ENCODE results near the gene ZNF792.
"Not testable (repeated sequence)": the region's sequence is repeated elsewhere in the genome, so short reads cannot be mapped to it uniquely, and the experiment has no call there.

ZNF792 gene

GRCh38 chr19:34998777-34999497 lies 34.9 kb upstream of the ZNF792 start:
- no peak for DNase-seq

- not testable (repeated sequence) for DNase-seq
Measured at GRCh38 chr19:34998224-34998623, 34.2 kb upstream of the ZNF792 start.

- no peak for DNase-seq
Measured at GRCh38 chr19:34997071-34997617, 33.1 kb upstream of the ZNF792 start.

- no peak for DNase-seq
Measured at GRCh38 chr19:34995551-34995950, 31.5 kb upstream of the ZNF792 start.

- no peak for DNase-seq
Measured at GRCh38 chr19:34994643-34995541, 30.9 kb upstream of the ZNF792 start.

GRCh38 chr19:34994286-34994642 lies 30.2 kb upstream of the ZNF792 start:
- DNase-seq, result no peak

- DNase-seq, result not testable (repeated sequence)
Measured at GRCh38 chr19:34992582-34992981, 28.6 kb upstream of the ZNF792 start.

GRCh38 chr19:34991542-34992333 lies 27.7 kb upstream of the ZNF792 start:
- no peak for DNase-seq

GRCh38 chr19:34990578-34991192 lies 26.7 kb upstream of the ZNF792 start:
- peak; percentile 50 for DNase-seq

GRCh38 chr19:34989298-34989697 lies 25.3 kb upstream of the ZNF792 start:
- no peak for DNase-seq

- DNase-seq, result no peak
Measured at GRCh38 chr19:34988119-34988518, 24.1 kb upstream of the ZNF792 start.

GRCh38 chr19:34985249-34986022 lies 21.4 kb upstream of the ZNF792 start:
- no peak for DNase-seq

GRCh38 chr19:34984287-34984686 lies 20.3 kb upstream of the ZNF792 start:
- no peak for DNase-seq

- no peak for DNase-seq
Measured at GRCh38 chr19:34983786-34984185, 19.8 kb upstream of the ZNF792 start.

GRCh38 chr19:34982275-34982674 lies 18.2 kb upstream of the ZNF792 start:
- no peak for DNase-seq

GRCh38 chr19:34979819-34980640 lies 16.0 kb upstream of the ZNF792 start:
- no peak for DNase-seq

- no peak for DNase-seq
Measured at GRCh38 chr19:34976611-34977010, 12.6 kb upstream of the ZNF792 start.

- DNase-seq, result no peak
Measured at GRCh38 chr19:34975056-34975455, 11.0 kb upstream of the ZNF792 start.

GRCh38 chr19:34974646-34975045 lies 10.6 kb upstream of the ZNF792 start:
- no peak for DNase-seq

GRCh38 chr19:34972163-34972705 lies 8.2 kb upstream of the ZNF792 start:
- DNase-seq, result no peak

All from activated naive CD4-positive, alpha-beta T cell treated with Interleukin-2 at 50 U/mL for 16 hours (primary cell).